Endothelial cell of umbilical vein (primary cell): Measurements from ENCODE around the gene SRP19. TPM values are rescaled to one million over a fixed set of nuclear protein-coding genes. Genes with fewer than 3 reads are reported as not detected.

Experiments
- BruUV-seq: library from RNA; stranded (reverse); fragments of 400-500 nt; replicated peaks from 2 replicates; lab custom pipeline; 2021; lab: Mats Ljungman, UMichigan
- CTCF ChIA-PET: fragments of 300-600, 350-600 bp; sonication (Branson Sonifier 250); formaldehyde crosslinking; loops from one replicate; lab custom pipeline; 2021; ENCODE audit warnings: antibody characterized with exemption, inconsistent platforms; lab: Charles Lee
- POLR2A ChIA-PET: fragments of 300-600, 350-600 bp; sonication (Branson Sonifier 250); formaldehyde crosslinking; loops from one replicate; lab custom pipeline; 2021; ENCODE audit warnings: antibody characterized with exemption, inconsistent platforms; lab: Charles Lee
- DNase-seq: peaks from one replicate; pipeline ENCODE4 v3.0.0-alpha.2; 2011; ENCODE audit warnings: low read depth, low spot score
- FAIRE-seq: peaks from 2 replicates; lab custom pipeline; 2011; peaks lifted over from hg19 to GRCh38; lab: Jason Lieb, UNC
- H2AFZ ChIP-seq: 2 replicates; pipeline ENCODE4 v1.6.0; 2012; ENCODE audit warnings: low read depth, low read length, control low read depth, inconsistent platforms
- H3K27ac ChIP-seq: 2 replicates; pipeline ENCODE4 v1.5.1; 2011; ENCODE audit warnings: low read depth, mild to moderate bottlenecking, control low read depth, low read length, moderate library complexity; ENCODE audit not compliant: insufficient read depth
- H3K27me3 ChIP-seq, 2 experiments: 2 replicates each; pipeline versions ENCODE4 v1.6.0 to v1.6.1; 2011; ENCODE audit warnings: low read length in 2 of 2, mixed read lengths in 1 of 2; ENCODE audit not compliant: control insufficient read depth in 2 of 2, insufficient read depth in 2 of 2
- H3K36me3 ChIP-seq, 2 experiments: 2 replicates in 1 of 2; 3 replicates in 1 of 2; pipeline ENCODE4 v1.5.1; 2011; ENCODE audit warnings: low read length in 2 of 2, mild to moderate bottlenecking in 1 of 2, moderate library complexity in 1 of 2; ENCODE audit not compliant: control insufficient read depth in 2 of 2, insufficient read depth in 2 of 2; ENCODE audit errors: extremely low read depth in 1 of 2
- H3K4me1 ChIP-seq: 3 replicates; pipeline ENCODE4 v1.5.1; 2011; ENCODE audit warnings: mild to moderate bottlenecking, low read length; ENCODE audit not compliant: control insufficient read depth, insufficient read depth; ENCODE audit errors: extremely low read depth
- H3K4me2 ChIP-seq: 2 replicates; pipeline ENCODE4 v1.6.1; 2011; ENCODE audit warnings: low read length, control low read depth, mixed read lengths; ENCODE audit not compliant: insufficient read depth
- H3K4me3 ChIP-seq, 3 experiments: fragments of 200-600 bp in 1 of 3; sonication (generic), shearing (Covaris generic) in 1 of 3; replicated peaks in 1 of 3; 2 replicates each; pipeline ENCODE4 v1.5.1; 2011 to 2016; ENCODE audit warnings: control low read depth in 3 of 3, low read length in 3 of 3, mild to moderate bottlenecking in 2 of 3, inconsistent platforms in 1 of 3, low read depth in 1 of 3, moderate library complexity in 1 of 3; ENCODE audit not compliant: insufficient read depth in 1 of 3
- H3K79me2 ChIP-seq: 2 replicates; pipeline ENCODE4 v1.6.0; 2012; ENCODE audit warnings: low read length, inconsistent platforms; ENCODE audit not compliant: control insufficient read depth, insufficient read depth
- H3K9ac ChIP-seq: replicated peaks from 2 replicates; pipeline ENCODE3; 2011; ENCODE audit warnings: low read length, control low read depth; ENCODE audit not compliant: insufficient read depth; ENCODE audit errors: extremely low read depth
- H3K9me1 ChIP-seq: replicated peaks from 3 replicates; pipeline ENCODE4 v1.6.0; 2011; ENCODE audit warnings: mild to moderate bottlenecking, low read length; ENCODE audit not compliant: control insufficient read depth, insufficient read depth; ENCODE audit errors: extremely low read depth
- H3K9me3 ChIP-seq: replicated peaks from 2 replicates; pipeline ENCODE4 v1.5.1; 2012; ENCODE audit warnings: low read length, inconsistent platforms; ENCODE audit not compliant: control insufficient read depth, insufficient read depth
- H4K20me1 ChIP-seq: replicated peaks from 2 replicates; pipeline ENCODE3; 2011; ENCODE audit warnings: mild to moderate bottlenecking, low read length; ENCODE audit not compliant: control insufficient read depth, insufficient read depth; ENCODE audit errors: extremely low read depth
- GATA2 ChIP-seq: IDR thresholded peaks from 2 replicates; pipeline ENCODE4 v1.7.0; 2011; ENCODE audit warnings: low read depth, mild to moderate bottlenecking, moderate library complexity, mixed read lengths, low read length; ENCODE audit not compliant: insufficient read length, insufficient read depth
- POLR2A ChIP-seq: IDR thresholded peaks from 2 replicates; pipeline ENCODE4 v1.6.1; 2012; ENCODE audit warnings: low read depth, mild to moderate bottlenecking, control low read depth, low read length
- dilution Hi-C: fragments of 300-500 bp; cut with MboI; formaldehyde crosslinking; loops from one replicate; pipeline ENCODE4 v1.15.0; 2019; ENCODE audit warnings: low sequenced_read_pairs; ENCODE audit not compliant: extremely low pct_ligation_motif_present
- intact Hi-C: fragments of 100-400 bp; cut with micrococcal nuclease; formaldehyde crosslinking; loops from one replicate; pipeline ENCODE4 v1.10.0; 2022
- polyA plus RNA-seq, 4 experiments: library from polyadenylated mRNA; depleted of rRNA in 3 of 4; stranded (reverse) in 3 of 4; unstranded in 1 of 4; fragments of >200 nt; gene quantifications; 2 replicates each; pipeline versions ENCODE4 v1.2.1 to v1.2.3, GENCODE V29; 2011 to 2012; ENCODE audit warnings: missing spikeins in 1 of 4
- total RNA-seq: library from RNA; stranded (reverse); gene quantifications from 2 replicates; pipeline ENCODE4 v1.2.3, GENCODE V29; 2021

SRP19 gene
- total and polyA plus RNA-seq, 2 donors (not counting 3 experiments of a cell fraction or from before 2014, with no cell fraction given), result 28.6 to 69.4 TPM

- H3K4me3 ChIP-seq, result no peak overlapping the region
- H3K4me2 ChIP-seq, result no peak overlapping the region
- H3K9me3 ChIP-seq, result no peaks in the 10 kb centered on the region
- H3K27me3 ChIP-seq, result no peaks in the 10 kb centered on the region
- BruUV-seq, result no TSS peak
- peaks cover 15 to 17% of the 10 kb centered on the region in 2 experiments for H3K36me3 ChIP-seq
- no peak overlapping the region for H3K9ac ChIP-seq
- dilution Hi-C loops (no loop called here), intact Hi-C loops (no loop called here)
- FAIRE-seq, result no peak
- no peak overlapping the region for H2AFZ ChIP-seq
- H3K27ac ChIP-seq, result no peak overlapping the region
- TF ChIP-seq POLR2A (no peak), GATA2 (peak; percentile 29)
- ChIA-PET POLR2A (no interaction called here), CTCF (interaction anchor here (0.7 to 1.3 kb wide), 4 partner anchors 8 to 82 kb away, joined by 3 to 4 read pairs (median 4); no protein-coding TSS in a partner anchor)
- H3K79me2 ChIP-seq, result peaks cover 73% of the 10 kb centered on the region
- DNase-seq, result no peak
- H3K4me1 ChIP-seq, result no peaks in the 10 kb centered on the region
- H3K9me1 ChIP-seq, result no peaks in the 10 kb centered on the region
- H4K20me1 ChIP-seq, result peaks cover 2% of the 10 kb centered on the region
Measured at GRCh38 chr5:112914584-112914983, 53.5 kb downstream of the SRP19 start.

DNA sequence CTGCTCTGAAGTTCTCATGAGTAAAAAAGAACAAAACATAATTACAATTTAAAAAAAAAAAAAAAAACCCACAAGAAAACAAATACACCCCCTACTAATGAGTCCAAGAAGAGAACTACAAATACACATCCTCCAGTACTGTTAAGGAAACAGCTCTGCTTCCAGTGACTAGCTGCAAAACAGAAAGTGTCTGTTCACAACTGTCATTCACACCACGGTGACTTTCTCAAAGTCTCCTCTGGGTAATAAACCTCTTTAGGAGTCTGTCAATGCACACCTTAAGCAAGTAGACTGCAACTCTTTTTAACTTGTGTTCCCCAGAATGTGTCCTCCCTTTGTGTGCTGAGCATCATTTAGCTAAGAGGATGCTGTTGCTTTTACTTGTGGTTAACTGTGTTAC lies 54.7 kb downstream of the SRP19 start:
- Histone ChIP-seq H3K36me3 (peaks cover 11 to 14% of the 10 kb centered on the region in 2 experiments), H3K4me1 (peaks cover 3% of the 10 kb centered on the region), H3K79me2 (peaks cover 78% of the 10 kb centered on the region), H3K27ac (no peak overlapping the region), H3K9ac (no peak overlapping the region), H3K9me1 (no peaks in the 10 kb centered on the region), H3K9me3 (no peaks in the 10 kb centered on the region), H3K4me3 (no peak overlapping the region), H3K27me3 (no peaks in the 10 kb centered on the region), H2AFZ (no peak overlapping the region), H4K20me1 (peaks cover 2% of the 10 kb centered on the region), H3K4me2 (no peak overlapping the region)
- no peak for TF ChIP-seq GATA2
- CTCF ChIA-PET, result interaction anchor here (1.2 kb wide), 1 partner anchor 22 kb away, joined by 6 read pairs; no protein-coding TSS in a partner anchor
- no TSS peak for BruUV-seq
- POLR2A ChIA-PET, result no interaction called here
- intact Hi-C loops (no loop called here), dilution Hi-C loops (no loop called here)
- FAIRE-seq, result no peak
- no peak for DNase-seq
